HUDEP-2 (cell line): Measurements from ENCODE around the gene CTNNA2.

Experiments
- DNase-seq, 76 experiments: peaks; one replicate each; lab custom pipeline; 2025; ENCODE audit not compliant: unreplicated experiment in 76 of 76; lab: John Stamatoyannopoulos, UW

Gene CTNNA2

DNA sequence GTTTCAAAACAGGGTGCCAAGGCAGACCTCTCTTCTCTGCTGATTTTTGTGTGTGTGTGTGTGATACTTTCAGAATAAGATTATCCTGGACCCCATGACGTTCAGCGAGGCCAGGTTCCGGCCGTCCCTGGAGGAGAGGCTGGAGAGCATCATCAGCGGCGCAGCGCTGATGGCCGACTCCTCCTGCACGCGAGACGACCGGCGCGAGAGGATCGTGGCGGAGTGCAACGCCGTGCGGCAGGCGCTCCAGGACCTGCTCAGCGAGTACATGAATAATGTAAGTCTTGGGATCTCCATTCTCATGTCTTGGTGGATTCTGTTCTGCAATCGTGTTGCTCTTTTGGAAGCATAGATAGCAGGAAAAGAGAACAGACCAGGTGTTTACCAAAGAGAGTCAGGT, 396.7 kb downstream of the CTNNA2 start:
- no peak for DNase-seq

GRCh38 chr2:79910643-79911042, 397.8 kb downstream of the CTNNA2 start:
- no peak for DNase-seq

DNA sequence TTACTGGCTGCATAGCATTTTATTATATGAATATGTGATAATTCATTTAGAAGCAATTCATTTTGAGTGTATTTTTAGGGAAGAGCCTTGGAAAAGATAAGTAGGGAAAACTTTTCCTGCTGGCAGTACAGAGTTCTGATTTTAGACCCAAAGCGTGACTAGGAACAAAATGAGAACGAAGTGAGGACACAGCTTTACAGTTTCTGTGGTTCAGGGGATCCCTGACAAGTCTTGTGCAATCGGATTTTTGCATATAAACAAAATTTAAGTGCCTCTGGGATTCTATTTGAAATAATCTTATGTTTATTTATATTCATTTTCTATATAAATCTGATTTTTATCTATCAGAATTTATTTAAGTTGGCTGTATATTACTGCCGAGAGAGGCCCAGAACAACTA, 402.6 kb downstream of the CTNNA2 start:
- DNase-seq: no peak

DNA sequence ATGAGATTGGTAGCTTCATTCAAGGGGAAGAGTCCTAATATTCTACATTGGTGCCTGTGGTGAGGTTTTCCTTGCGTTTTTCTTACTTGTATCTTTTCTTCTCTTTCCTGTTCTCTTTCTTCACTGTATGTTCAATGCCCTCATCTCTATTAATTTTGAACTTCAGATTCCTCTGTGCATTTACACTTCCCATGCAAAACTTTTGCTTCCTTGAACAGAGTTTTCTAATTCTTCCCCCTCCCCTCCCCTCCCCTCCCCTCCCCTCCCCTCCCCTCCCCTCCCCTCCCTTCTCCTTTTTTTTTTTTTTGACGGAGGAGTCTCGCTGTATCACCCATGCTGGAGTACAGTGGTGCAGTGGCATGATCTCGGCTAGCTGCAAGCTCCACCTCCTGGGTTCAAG, 403.4 kb downstream of the CTNNA2 start:
- no peak for DNase-seq

GRCh38 chr2:79920512-79921076, 407.7 kb downstream of the CTNNA2 start:
- DNase-seq: no peak

DNA sequence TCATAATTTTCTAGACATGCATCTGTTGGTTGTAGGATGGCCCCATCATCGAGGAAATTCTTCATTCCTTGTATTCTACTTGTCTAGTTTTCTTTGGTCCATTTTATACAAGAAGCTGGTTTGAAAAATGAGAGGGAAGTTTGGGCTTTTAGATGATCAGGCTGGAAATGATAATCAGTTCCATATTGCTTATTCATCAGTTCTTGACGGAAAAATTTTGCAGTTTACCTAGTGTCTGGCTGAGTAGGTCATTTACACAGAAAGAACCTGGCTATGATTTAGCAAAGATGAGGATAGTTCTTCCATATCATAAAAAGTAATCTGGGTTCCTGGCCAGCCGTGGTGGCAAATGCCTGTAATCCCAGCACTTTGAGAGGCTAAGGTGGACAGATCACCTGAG, 416.8 kb downstream of the CTNNA2 start:
- DNase-seq: no peak

- DNase-seq: no peak
Observed at GRCh38 chr2:79935046-79935732, 422.3 kb downstream of the CTNNA2 start.

DNA sequence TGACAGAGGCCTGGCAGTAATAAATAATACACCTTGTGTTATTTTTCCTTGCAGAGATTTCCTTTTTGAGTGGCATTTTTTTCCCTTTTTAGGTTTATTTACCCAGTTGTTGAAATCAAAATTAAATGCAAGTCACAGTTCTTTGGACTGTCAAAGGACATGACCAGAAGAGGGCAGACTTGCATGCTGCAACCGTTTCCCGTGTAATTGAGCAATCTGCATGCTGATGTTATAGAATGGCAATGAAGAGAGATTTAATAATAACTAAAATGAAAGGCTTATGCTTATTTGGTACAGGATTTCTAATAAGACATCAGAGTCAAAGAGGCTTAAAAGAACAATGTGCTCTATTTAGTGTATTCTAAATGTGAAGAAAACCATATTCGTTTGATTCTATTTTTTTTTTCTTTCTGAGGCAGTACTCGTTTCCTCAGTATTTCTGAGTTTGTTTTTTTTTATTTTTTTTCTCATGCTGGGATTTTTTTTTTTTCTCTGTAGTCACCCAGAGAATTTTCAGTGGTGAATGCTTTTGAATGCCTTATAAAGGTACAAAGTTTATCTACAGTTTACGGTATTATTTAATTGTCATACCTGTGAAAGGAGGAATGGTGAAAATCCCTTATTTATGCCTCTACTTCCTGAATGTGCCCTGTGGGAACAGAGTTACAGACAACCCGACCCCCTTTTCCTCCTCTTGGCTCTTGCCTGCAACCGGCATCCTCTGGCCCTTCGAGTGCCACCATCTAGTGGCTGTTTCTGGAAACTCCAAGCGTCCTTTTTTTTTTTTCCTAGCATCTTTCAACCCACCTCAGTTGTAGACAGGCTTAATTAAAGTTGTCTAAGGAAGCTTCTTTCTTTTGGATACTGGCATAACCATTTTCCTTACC, 423.2 kb downstream of the CTNNA2 start:
- peak in 21 of 76 experiments; percentile 0 to 35 (median 4) for DNase-seq

DNA sequence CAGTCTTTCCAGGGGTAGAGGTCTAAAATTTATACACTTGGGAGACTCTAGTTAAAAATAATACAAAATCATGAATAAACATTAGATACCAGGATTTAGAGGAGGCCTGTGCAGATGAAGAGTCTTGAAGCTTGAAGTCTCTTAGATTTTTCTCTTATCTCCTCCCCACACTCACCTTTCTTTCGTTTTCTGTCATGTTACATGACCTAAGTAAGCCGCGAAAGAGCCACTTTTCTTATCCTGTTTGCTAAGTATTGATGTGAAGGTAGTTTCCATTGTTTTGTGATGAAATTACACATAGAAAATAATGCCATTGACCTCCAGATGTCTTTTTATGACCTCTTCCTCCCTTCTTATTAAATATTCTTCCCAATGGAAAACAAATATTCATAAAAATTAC, 423.9 kb downstream of the CTNNA2 start:
- no peak for DNase-seq

- no peak for DNase-seq
Observed at GRCh38 chr2:79938648-79939047, 425.8 kb downstream of the CTNNA2 start.

DNA sequence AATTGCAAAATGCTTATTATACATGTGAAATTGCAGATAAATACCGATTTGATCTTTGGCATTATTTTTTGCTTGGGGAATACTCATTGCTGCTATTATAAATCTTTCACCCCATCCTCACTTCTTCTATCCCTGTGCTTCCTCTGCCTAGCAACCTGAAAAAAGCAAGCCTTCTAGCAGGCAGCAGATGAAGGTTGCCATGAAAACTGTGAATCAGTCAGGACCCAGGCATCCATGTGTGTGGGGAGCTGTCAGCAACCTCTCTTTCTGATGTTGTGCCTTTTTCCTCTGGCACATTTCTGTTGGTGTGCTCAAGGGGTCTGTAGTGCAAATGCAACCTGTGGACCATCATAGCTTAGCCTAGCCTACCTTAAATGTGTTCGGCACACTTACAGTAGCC, 427.5 kb downstream of the CTNNA2 start:
- no peak for DNase-seq

DNA sequence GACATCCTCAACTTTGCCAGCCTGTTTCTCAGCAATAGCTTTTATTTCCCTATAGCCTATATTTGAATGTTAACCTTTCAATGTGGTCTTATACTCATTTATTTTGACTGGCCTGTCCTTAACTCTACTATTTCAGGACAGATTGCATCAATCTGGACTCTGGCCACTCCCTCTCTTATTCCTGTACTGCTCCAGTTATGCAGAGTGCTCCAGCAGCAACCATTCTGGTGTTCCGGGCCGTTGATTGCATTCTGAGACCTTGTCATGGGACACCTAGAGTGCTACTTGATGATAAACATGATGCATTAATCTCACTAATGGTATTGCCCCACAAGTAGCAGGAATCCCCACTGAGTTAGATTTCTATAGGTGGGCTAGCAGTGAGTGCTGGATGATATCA, 428.3 kb downstream of the CTNNA2 start:
- DNase-seq: no peak

DNA sequence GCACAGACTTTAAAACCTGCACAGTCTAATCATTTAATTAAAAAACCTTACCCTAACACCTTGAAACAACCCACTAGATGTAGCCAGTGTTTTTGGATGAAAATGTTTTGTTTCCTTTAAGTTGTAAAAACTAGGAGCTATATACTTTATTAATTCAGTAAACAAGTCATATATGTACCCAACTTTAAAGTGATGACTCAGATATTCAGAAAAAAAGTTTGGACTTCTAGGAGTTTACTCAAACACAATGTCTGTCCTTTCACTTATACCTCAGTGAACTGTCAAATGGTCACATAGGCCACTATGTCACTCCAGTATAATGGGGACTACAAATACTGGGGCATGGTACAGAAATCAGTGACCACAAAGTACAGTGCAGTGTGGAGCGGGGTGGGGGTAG, 431.4 kb downstream of the CTNNA2 start:
- no peak for DNase-seq

DNA sequence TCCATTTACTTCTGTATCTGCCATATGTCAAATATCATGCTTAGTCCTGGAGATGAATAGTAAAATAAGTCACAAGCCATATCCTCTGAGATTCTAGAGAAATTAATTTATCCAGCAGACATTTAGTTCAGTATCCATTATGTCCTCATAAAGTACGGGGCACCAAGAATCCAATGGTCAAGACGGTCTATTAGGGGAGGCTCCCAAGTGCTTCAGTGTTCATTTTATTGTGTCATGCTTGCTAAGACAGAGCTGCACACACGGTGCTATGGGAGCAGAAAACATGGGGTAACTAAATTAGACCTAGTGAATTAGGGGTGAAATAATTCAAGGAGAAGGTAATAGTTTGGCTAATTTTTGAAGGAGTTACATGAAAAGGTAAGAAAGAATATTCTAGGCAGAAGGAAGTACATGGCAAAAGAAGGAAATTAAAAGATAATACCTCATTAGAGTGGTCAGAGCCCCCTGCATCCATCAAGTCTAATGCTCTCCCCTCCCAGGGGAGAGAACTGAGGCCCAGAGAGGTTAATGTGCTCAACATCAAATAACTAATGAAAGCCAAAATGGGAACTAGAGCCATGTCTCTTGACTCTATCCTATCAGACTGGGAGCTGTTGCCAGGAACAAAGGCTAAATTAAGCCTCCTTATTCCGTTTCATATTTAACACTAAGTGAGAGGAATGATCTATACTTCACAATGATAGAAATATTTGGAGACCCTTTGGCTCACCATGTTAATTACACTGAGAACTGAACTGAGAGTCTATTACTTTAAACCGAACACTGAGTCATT, 433.0 kb downstream of the CTNNA2 start:
- DNase-seq: no peak

- DNase-seq: no peak
Observed at GRCh38 chr2:79947751-79948150, 434.9 kb downstream of the CTNNA2 start.

DNA sequence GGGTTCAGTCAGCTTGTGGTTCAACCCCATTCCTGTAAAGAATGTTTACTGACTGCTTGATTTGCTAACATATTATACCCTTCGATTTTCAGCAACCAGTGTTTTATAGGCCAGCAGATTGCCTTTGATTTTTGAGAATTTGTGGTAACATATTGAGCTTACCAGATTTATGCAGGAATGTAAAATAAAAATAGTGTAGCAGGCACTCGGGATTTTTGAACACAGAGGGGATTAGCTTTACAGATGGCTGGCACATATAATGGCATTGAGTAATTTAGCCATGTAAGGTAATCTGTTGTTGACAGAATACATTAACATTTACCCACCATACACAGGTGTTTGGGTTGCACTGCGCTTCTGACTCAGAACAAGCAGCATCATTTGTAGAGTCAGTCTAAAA, 437.7 kb downstream of the CTNNA2 start:
- no peak for DNase-seq

DNA sequence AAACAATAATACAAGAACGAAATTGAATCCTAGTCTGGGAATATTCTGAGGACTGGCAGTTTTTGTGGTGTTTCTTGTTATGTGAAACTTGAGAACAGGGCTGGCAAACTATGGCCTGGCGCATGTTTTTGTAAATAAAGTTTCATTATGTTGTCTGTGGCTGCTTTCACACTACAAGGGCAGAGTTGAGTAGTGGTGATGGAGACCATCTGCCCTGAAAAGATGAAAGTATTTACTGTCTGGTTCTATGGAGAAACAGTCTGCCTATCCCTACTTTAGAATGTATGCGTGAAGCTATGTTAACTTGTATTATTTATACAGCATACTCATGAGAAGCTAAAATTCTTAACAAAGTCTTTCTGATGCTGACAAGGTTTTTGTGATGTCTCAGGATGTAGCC, 439.8 kb downstream of the CTNNA2 start:
- no peak for DNase-seq

DNA sequence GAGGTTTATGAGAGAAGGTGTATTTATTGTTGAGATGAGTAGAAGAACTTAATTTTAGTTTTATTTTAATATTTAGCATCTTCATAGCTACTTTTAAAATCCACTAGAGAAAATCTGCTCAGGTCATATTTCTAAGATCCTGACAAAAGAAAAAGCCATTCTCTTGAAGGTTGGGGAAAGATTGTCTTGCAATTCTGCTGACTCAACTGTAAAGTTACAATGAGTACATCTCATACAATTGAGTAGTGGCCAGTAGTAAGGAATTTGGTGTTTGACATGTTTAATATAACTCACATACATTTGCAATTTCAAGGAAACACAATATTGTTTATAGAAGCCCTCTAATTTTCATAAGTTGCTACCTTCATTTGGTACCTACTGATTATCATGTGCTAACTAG, 447.2 kb downstream of the CTNNA2 start:
- DNase-seq: no peak

- no peak for DNase-seq
Observed at GRCh38 chr2:79960519-79960918, 447.7 kb downstream of the CTNNA2 start.

GRCh38 chr2:79964966-79965365, 452.1 kb downstream of the CTNNA2 start:
- no peak for DNase-seq

GRCh38 chr2:79966369-79966768, 453.5 kb downstream of the CTNNA2 start:
- DNase-seq: no peak
